GM19193 (cell line): ENCODE results near the gene FOXP1.

Experiments used
- POLR2A ChIP-seq: IDR thresholded peaks from 4 replicates; pipeline ENCODE4 v1.6.1; 2011; ENCODE audit not compliant: insufficient read depth, insufficient read length; ENCODE audit errors: extremely low read depth

FOXP1 gene

DNA sequence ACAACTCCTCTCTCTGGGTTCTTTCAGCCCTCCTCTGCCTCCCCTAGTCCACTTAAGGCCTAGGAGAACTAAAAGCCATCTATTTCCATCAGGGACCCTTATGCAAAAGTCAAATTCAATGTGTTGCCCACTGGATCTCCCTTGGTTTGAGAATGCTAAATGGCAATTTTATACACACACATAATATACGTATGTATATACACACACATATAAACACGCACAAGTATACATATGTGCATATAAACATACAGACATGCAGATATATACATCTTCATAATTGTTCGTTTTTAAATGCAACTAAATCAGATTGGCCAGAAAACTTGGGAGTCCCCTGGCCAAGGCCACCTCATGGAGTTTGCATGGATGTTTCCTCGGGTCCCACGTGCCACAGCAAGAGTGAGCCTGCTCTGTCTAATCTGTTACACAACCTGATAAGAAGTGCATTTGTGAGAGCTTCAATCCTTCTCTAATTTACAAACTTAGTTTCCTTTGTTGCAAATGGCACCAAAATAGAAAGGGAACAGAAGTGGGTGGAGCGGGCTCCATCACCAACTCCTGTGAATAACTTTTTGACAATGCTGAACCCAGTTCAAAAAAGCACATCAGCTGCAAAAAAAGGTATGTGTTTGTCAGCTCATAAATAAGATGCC lies 84.2 kb downstream of the FOXP1 start:
- no peak for TF ChIP-seq POLR2A

DNA sequence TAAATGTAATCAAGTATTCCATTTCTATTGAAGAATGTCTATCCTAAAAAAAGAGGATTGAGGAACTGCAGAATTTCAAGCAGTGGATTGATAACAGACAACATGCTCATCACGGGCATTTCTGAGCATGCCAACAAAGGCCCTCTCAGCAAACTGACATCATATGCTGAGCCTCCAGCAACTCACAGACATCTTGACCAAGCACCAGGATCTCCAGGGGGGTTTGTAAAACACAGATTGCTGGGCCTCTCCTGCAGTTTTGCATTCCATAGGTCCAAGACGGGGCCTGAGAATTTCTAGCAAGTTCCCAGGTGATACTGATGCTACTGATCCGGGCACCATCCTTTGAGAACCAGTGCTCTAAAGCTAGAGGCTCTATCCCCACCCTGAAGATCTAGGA lies 85.0 kb downstream of the FOXP1 start:
- TF ChIP-seq POLR2A = no peak

DNA sequence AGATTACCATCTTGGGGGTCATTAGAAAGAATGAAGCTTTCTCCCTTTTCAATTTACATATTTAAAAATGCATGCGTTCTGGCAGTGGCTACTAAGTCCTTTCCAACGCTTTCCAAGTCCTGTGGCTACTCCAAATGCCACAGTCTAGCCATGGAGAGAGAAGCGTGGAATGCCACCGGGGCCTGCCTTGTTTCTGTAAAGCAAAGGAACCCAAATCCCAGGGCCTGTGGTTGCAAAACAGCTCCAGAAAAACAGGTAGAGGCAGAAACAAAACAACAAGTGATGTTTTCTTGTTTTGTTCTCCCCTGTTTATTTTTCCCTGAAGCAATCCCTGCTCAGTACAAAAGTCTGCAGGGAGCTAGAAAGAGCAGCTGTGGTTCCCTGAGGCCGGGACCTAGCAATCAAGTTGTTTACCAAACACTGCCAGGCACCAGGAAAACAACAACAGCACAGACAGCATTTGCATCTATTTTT lies 85.5 kb downstream of the FOXP1 start:
- no peak for TF ChIP-seq POLR2A

DNA sequence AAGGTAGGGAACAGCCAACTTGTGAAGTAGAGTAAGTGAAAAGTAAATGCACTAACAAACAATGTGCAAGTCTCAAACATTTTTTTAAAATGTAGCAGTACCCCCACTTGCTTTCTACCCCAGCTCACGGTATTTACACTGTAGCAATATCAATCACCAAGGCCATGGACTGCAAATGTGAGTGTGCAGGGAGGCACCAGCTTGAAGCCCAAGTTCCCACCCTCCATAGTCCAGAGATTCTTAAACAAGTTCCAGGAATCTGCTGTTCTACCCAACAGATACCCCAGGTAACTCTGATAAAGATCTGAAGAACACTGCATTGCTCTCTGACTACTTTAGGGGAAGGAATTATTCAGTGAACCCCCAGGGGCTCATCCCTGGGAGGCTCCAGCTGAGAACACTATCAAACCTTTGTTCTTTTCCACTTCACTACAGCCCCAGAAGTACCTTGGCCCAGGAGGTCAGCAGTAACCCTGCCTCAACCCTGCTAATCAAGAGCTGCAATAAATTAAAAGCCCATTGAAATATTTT lies 86.1 kb downstream of the FOXP1 start:
- TF ChIP-seq POLR2A = no peak

DNA sequence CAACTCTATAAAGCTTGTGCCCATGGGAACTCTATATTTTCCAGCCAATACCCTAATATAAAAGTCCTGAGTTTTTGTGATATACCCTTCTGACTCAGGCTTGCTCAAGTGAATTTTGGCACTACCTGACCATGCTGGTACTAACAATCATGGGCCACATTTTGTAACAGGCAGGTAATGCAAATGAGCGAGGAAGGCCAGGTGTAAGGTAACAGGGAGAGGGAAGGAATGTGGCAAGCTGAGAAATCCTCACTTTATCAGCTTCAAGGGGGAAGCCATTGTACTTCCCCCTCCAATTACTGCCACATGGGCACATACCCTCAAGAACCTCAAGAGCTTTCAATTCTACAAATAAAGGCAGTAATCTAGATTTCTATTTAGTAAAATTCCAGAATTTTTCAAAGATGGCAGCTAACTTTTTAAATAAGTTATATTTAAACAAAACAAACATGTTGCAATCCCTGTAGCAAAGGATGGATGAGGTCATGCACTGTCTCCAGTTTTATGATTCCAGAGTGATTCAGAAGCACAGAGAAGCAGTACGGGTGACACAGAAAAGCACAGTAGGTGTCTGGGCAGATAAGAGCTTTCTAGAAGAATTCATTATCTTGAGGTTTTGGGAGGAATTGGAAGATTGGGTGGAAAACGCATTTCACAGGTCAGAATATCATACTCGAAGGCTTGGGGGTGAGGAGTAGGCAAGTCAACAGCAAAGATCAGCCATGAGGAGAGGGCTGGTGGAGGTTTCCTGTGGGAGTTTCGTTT lies 87.6 kb downstream of the FOXP1 start:
- no peak for TF ChIP-seq POLR2A

DNA sequence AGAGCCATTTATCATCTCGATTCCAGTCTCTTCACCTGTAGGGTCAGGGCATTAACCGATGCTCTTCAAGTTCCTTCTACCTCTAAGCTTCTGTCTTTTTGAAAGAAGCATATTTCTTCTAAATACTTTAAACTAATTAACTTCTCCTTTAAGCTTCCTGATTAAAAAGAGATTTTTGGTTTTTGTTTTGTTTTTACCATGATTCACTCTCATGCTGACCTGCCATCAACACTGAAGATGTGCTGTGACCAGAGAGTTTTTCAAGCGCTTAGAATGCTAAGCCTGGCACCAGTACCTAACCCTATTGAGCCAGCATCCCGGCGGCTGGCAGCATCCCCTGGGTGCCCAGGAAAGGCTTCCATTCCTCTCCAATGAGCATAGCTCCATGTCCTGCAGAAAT lies 89.3 kb downstream of the FOXP1 start:
- TF ChIP-seq POLR2A = no peak

DNA sequence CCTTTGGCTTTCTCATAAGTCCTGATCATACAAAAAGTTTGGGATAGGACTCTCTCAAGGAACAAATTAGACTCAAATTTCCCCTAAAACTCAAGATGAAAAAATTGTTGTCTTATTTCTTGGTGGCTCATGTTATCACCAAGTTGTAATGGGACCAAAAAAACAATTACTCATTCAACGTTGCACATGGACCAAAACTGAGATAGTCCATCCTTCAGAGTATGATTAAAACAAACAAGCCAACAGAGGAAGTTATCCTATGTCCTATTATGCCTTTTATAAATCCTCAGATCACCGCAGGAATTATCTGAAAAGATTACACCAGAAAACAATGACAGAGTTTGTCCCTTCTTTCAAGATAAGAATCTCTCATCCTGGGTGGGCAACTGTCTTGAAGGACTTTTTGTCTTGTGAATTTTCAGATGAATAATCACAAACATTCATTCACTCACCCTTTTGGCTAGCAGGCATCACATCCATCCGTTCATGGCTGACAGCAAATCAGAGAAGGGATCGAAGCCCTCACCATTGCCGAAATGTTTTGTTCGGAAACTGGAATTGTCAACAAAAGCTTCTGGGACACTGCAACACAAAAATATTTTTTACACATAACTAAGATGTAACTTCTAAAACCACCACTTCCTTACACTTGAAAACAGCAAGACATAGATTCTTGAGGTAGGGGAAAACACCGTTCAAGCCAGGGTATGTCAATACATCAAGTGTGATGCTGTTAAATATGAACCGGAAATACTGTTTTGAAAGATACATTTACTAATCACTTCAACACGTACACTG lies 90.4 kb downstream of the FOXP1 start:
- TF ChIP-seq POLR2A = no peak

DNA sequence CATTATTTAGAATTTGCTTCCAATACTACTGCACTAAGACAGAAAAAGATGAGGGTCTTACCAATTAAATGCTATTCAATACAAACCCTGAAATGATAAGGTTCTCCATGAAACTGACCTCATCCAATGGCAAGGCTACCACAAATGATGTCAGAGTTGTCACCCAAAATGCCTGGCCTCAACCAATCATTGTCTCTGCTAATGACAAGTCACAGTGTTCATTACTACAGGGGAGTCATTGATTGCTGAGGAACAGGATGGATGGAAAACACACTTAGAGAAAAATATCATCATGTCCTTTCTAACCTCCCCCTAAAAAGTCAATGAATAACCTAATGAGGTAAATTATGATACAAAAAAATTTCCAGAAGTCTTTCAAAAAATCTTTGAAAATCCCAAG lies 91.0 kb downstream of the FOXP1 start:
- TF ChIP-seq POLR2A = no peak

DNA sequence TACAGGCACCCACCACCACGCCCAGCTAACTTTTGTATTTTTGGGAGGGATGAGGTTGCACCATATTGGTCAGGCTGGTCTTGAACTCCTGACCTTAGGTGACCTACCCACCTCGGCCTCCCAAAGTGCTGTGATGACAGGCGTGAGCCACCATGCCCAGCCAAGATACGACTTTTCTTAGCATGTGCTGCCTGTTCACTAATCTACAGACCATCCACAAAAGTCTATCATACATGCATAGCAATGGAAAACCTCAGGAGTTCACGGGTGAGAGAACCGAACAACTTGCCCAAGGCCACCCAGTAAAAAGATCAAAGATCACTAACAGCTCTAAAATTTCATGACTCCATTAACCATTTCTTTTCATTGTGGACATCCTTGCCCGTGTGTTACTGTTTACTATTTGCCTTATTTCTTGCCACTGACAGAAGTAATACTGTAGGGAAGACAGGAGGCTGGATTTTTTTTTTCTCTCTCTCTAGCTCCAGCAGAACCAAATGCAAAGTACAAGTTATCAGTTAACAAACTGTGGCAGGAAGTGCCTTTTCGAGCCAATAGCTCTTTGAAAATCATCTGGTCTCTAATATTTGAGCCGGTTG lies 92.3 kb downstream of the FOXP1 start:
- TF ChIP-seq POLR2A = no peak

DNA sequence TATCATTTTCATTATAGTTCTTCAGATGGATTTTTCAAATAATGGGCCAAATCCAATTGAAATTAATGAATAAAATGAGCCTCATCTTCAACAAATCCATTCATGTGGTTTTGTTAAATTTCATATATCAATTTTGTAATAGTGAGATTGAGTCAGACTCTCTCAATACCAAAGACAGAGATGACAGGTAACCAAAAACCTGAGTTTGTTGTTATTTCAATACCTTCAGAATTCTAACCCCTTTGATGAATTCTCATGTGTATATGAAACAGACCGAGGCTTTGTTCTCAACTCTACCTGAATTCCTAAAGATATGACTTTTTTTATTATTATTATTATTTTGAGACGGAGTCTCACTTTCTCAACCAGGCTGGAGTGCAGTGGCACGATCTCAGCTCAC lies 92.8 kb downstream of the FOXP1 start:
- TF ChIP-seq POLR2A = no peak

DNA sequence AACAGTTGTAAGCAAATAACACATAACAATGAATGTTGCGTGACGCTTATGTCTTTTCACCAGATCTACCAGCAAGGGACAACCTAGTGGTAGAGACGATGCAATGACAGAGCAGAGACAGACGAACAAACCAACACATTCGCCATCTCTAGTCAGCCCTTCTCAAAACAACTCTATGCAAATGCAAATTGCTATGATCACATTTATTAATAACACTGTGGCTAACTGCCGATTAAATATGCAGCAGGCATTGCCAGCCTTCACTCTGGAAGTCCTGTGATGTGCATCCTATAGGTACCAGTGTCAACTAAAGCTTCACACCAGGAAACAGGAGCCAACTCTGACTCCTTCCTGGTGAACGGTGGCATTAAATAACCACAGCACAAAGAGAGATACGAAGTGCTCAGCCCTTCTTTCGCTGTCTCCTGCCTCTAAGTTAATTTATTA lies 94.2 kb downstream of the FOXP1 start:
- TF ChIP-seq POLR2A = no peak

DNA sequence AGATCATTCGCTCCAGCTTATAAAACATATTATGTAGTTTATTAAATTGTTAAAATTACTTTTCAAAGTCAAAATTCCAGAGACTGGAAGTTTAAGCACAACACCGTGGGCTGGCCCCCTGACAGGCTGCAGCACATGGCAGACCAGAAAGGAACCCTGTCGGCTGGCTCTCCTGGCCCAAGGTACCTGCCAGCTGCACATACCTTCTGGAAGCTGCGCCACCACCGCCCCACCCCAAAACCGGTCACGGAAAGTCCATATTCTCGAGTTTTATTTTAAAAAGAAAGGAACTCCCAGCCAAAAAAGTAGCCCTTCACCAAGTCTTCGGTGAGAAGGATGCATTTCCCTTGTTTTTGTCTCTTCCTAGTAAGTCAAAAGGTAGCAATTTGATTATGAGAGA lies 94.6 kb downstream of the FOXP1 start:
- no peak for TF ChIP-seq POLR2A

DNA sequence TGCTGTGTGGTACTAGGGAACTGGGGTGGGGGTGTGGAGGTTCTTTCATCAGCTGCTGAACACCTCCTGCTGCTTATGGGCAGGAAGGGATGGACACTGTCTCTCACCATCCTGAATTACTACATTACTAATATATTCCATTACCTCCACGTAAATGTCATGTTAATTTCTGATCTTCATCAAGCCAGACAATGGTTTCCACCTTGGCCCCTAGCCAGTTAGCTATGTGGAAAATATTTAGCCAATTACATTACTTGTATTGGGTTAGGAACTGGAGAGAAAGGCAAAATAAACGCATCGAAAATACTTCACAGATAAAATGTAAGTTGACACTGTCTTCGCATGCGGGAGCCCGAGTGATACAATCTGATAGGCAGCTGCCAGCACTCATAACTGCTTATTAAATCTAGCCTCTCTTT lies 95.1 kb downstream of the FOXP1 start:
- no peak for TF ChIP-seq POLR2A

DNA sequence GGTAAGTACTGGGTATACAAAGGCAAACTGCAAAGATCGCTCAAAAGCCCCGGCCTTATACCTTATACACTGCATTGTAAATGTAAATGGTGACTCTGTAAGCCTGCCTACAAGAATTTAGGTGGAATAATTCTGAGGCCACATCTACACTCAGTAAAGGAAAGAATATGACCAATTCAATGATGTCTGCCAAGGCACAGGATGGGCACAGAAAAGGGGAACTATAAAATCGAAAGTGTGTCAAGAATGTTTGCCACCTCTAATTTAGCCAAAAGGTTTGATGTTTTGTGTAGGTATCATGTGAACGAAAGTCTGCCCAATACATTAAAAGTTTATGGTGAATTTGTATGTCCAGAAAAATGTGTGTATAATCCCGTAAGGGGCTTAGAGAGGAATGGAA lies 96.1 kb downstream of the FOXP1 start:
- no peak for TF ChIP-seq POLR2A

DNA sequence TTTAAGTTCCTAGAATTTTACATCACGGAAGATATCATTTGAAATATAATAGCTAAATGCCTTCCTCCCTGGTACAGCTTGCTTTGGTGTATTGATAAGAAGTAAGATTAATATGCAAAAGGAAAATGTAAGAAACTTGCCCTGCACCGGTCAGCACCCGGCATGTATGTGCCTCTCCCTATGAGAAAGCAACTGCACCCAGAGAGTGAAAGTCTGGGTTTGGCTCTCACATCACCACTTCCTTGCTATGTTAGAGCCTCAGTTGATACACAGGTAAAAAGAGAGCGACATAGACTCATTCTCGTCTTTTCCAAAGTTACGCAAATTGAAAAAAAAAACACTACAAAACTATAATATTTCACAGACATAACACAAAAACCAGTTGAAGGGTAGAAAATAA lies 96.7 kb downstream of the FOXP1 start:
- TF ChIP-seq POLR2A = no peak
